HepG2 (cell line): ENCODE results near the gene NMT2. TPM values are rescaled to one million over a fixed set of nuclear protein-coding genes. Genes with fewer than 3 reads are reported as not detected.

Experiments
- ATAC-seq: fragments of 200-7000 bp; cut with Tn5 transposase; 3 replicates; pipeline ENCODE4 v1.9.1; 2020; ENCODE audit warnings: mild to moderate bottlenecking, moderate library complexity
- BruUV-seq: library from RNA; stranded (reverse); fragments of 400-500 nt; replicated peaks from 2 replicates; lab custom pipeline; 2021; lab: Mats Ljungman, UMichigan
- CTCF ChIA-PET: fragments of 300-600 bp; formaldehyde crosslinking; extraction: SDS; loops from one replicate; lab custom pipeline; 2021; ENCODE audit warnings: low total read pairs, inconsistent platforms, low intra/inter-chr PET ratio; lab: Yijun Ruan, JAX
- POLR2A ChIA-PET: fragments of 350-600 bp; sonication (Branson Sonifier 250); formaldehyde crosslinking; loops from one replicate; lab custom pipeline; 2020; ENCODE audit warnings: antibody characterized with exemption, inconsistent platforms; lab: Yijun Ruan, JAX
- DNase-seq: peaks from one replicate; pipeline ENCODE4 v3.0.0-alpha.2; 2015; ENCODE audit warnings: low spot score
- FAIRE-seq: peaks from 3 replicates; lab custom pipeline; 2011; peaks lifted over from hg19 to GRCh38; lab: Jason Lieb, UNC
- H2AFZ ChIP-seq: one replicate; pipeline ENCODE4 v1.6.1; 2011; ENCODE audit warnings: low read length, inconsistent platforms
- H3K27ac ChIP-seq: fragments of 300-600 bp; 3 replicates; pipeline ENCODE4 v1.8.0; 2011; ENCODE audit warnings: mixed run types, mild to moderate bottlenecking, mixed read lengths, low read length, inconsistent platforms; ENCODE audit not compliant: insufficient read depth; ENCODE audit errors: extremely low read length
- H3K27me3 ChIP-seq, 2 experiments: fragments of 200-600 bp in 1 of 2; 2 replicates in 1 of 2; 3 replicates in 1 of 2; pipeline versions ENCODE4 v1.6.0 to v1.8.0; 2011; ENCODE audit warnings: low read length in 2 of 2, mild to moderate bottlenecking in 2 of 2, moderate library complexity in 2 of 2, inconsistent platforms in 1 of 2; ENCODE audit not compliant: insufficient read depth in 2 of 2, control insufficient read depth in 1 of 2
- H3K36me3 ChIP-seq, 2 experiments: fragments of 200-600 bp in 1 of 2; replicated peaks in 1 of 2; 2 replicates in 1 of 2; 3 replicates in 1 of 2; pipeline versions ENCODE4 v1.5.1 to v1.8.0; 2011; ENCODE audit warnings: low read length in 2 of 2, inconsistent platforms in 1 of 2; ENCODE audit not compliant: insufficient read depth in 2 of 2, control insufficient read depth in 1 of 2
- H3K4me1 ChIP-seq: 2 replicates; pipeline ENCODE4 v1.5.1; 2012; ENCODE audit warnings: low read length, inconsistent platforms; ENCODE audit not compliant: insufficient read depth
- H3K4me2 ChIP-seq: 2 replicates; pipeline ENCODE4 v1.6.0; 2011; ENCODE audit warnings: low read depth, low read length, inconsistent platforms
- H3K4me3 ChIP-seq, 3 experiments: fragments of 200-600 bp in 1 of 3; sonication (generic), shearing (Covaris generic) in 1 of 3; replicated peaks in 1 of 3; 2 replicates each; pipeline ENCODE4 v1.5.1; 2011 to 2016; ENCODE audit warnings: low read length in 3 of 3, inconsistent platforms in 2 of 3, low read depth in 2 of 3, mild to moderate bottlenecking in 2 of 3, control low read depth in 1 of 3, mixed read lengths in 1 of 3; ENCODE audit not compliant: insufficient read depth in 1 of 3
- H3K79me2 ChIP-seq: one replicate; pipeline ENCODE4 v1.6.1; 2011; ENCODE audit warnings: low read length, inconsistent platforms; ENCODE audit not compliant: insufficient read depth
- H3K9ac ChIP-seq: 2 replicates; pipeline ENCODE4 v1.6.0; 2011; ENCODE audit warnings: mild to moderate bottlenecking, low read depth, low read length, inconsistent platforms; ENCODE audit not compliant: insufficient read depth
- H3K9me3 ChIP-seq: 2 replicates; pipeline ENCODE4 v1.5.1; 2012; ENCODE audit warnings: mild to moderate bottlenecking, low read length
- H4K20me1 ChIP-seq: 2 replicates; pipeline ENCODE4 v1.6.0; 2011; ENCODE audit warnings: inconsistent platforms, mild to moderate bottlenecking, low read length, moderate library complexity; ENCODE audit not compliant: insufficient read depth
- BRD4 ChIP-seq: sonication (generic); formaldehyde crosslinking; IDR thresholded peaks from 2 replicates; pipeline ENCODE4 v1.4.0; 2020; ENCODE audit warnings: missing genetic modification reagents
- CBX2 ChIP-seq, 2 experiments: fragments of 200-600 bp in 1 of 2; sonication (generic); formaldehyde crosslinking in 1 of 2; IDR thresholded peaks; 2 replicates each; pipeline versions ENCODE4 v1.7.0 to v1.8.1; 2018 to 2022; ENCODE audit warnings: low read depth in 2 of 2, low read length in 1 of 2, mild to moderate bottlenecking in 1 of 2, missing genetic modification reagents in 1 of 2
- ETS1 ChIP-seq: sonication (generic); formaldehyde crosslinking; IDR thresholded peaks from 2 replicates; pipeline ENCODE4 v1.4.0; 2020; ENCODE audit warnings: missing genetic modification reagents
- ETV5 ChIP-seq: IDR thresholded peaks from 2 replicates; pipeline ENCODE4 v1.6.1; 2018; ENCODE audit warnings: missing biosample characterization, missing genetic modification reagents, inconsistent platforms, borderline replicate concordance
- ZBED4 ChIP-seq: sonication (generic); formaldehyde crosslinking; IDR thresholded peaks from 2 replicates; pipeline ENCODE4 v1.4.0; 2020; ENCODE audit warnings: missing genetic modification reagents, borderline replicate concordance
- ZNF136 ChIP-seq: sonication (generic); formaldehyde crosslinking; IDR thresholded peaks from 2 replicates; pipeline ENCODE4 v1.8.1; 2022; ENCODE audit warnings: low read depth, mild to moderate bottlenecking, moderate library complexity, missing genetic modification reagents
- ZNF138 ChIP-seq: sonication (generic); formaldehyde crosslinking; IDR thresholded peaks from 2 replicates; pipeline ENCODE4 v1.5.0; 2020; ENCODE audit warnings: mild to moderate bottlenecking, low read depth, missing genetic modification reagents
- ZNF883 ChIP-seq: sonication (generic); formaldehyde crosslinking; IDR thresholded peaks from 2 replicates; pipeline ENCODE4 v1.5.1; 2020; ENCODE audit warnings: mild to moderate bottlenecking, missing genetic modification reagents; ENCODE audit errors: not compliant biosample characterization
- WGBS: methylation state at CpG from one replicate; pipeline ENCODE4 v1.1.6; 2017; ENCODE audit warnings: low lambda C conversion rate; 5-methylcytosine and 5-hydroxymethylcytosine counted together
- in situ Hi-C: cut with HindIII; loops from 2 replicates; pipeline ENCODE4 v1.10.0; 2017; ENCODE audit warnings: low pct_unique_long_range_greater_than_20kb; ENCODE audit not compliant: extremely low pct_ligation_motif_present
- intact Hi-C: fragments of 100-400 bp; cut with micrococcal nuclease; formaldehyde crosslinking; loops from one replicate; pipeline ENCODE4 v1.10.0; 2022; ENCODE audit not compliant: unreplicated experiment
- polyA plus RNA-seq, 8 experiments: library from polyadenylated mRNA; depleted of rRNA in 3 of 8; stranded (reverse) in 7 of 8; unstranded in 1 of 8; fragments of >200 nt; fragmentation: Illumina TruSeq in 4 of 8; extraction: Trizol in 4 of 8; gene quantifications; 2 replicates each; pipeline versions ENCODE4 v1.2.1 to v1.2.3, GENCODE V29; 2011 to 2016; ENCODE audit warnings: low read depth in 4 of 8, missing spikeins in 1 of 8, mixed read lengths in 1 of 8; ENCODE audit not compliant: insufficient read depth in 1 of 8
- total RNA-seq, 5 experiments: library from RNA; depleted of rRNA; stranded (reverse); fragments of >200 nt; fragmentation: Illumina TruSeq; extraction: Trizol; gene quantifications; 2 replicates each; pipeline ENCODE4 v1.2.3, GENCODE V29; 2016; ENCODE audit warnings: low read depth in 1 of 5

The NMT2 gene
- total and polyA plus RNA-seq, 2 of the 13 experiments (the other 11 are each of a cell fraction or from before 2014, with no cell fraction given) = 10.1 to 23.8 TPM

DNA sequence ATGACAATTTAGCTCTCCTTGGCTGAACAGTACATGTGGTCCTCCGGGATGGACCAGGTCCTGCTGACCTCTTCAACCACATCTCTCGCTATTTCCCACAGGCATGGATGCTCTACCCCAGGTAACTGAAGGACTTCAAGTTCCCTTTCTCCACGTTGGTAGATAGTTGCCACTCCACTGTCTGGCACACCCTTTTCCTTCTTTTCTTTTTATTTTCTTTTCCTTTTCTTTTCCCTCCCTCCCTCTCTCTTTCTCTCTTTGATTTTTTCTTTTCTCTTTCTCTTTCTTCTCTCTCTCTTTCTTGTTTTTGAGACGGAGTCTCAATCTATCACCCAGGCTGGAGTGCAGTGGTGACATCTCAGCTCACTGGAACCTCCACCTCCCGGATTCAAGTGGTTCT, 77.1 kb downstream of the NMT2 start:
- DNase-seq (no peak), FAIRE-seq (no peak), ATAC-seq (no peak)
- no peaks in the 10 kb centered on the region for H4K20me1 ChIP-seq
- H3K36me3 ChIP-seq = no peaks in the 10 kb centered on the region
- no peaks in the 10 kb centered on the region for H3K79me2 ChIP-seq
- no peak overlapping the region for H3K4me2 ChIP-seq
- no peak overlapping the region for H3K27ac ChIP-seq
- TF ChIP-seq ZNF883 (CRISPR knock-in tag) (no peak), ZNF138 (CRISPR knock-in tag) (no peak), ZNF136 (CRISPR knock-in tag) (no peak), ETV5 (CRISPR knock-in tag) (no peak), BRD4 (CRISPR knock-in tag) (no peak), ZBED4 (no peak), CBX2 (IDR thresholded peaks at IDR 0.05; ENCODE audit: low read depth, low read length) (no peak), CBX2 (CRISPR knock-in tag; IDR thresholded peaks at IDR 0.05; ENCODE audit: low read depth) (no peak), ETS1 (no peak)
- in situ Hi-C loops = no loop called here
- intact Hi-C loops = no loop called here
- ChIA-PET POLR2A (no interaction called here), CTCF (no interaction called here)
- H3K4me1 ChIP-seq = peaks cover 8% of the 10 kb centered on the region
- no peak overlapping the region for H3K4me3 ChIP-seq
- no peaks in the 10 kb centered on the region for H3K27me3 ChIP-seq
- no peaks in the 10 kb centered on the region for H3K9me3 ChIP-seq
- no TSS peak for BruUV-seq
- no peak overlapping the region for H2AFZ ChIP-seq
- WGBS = 55% methylated on average over 5 of the region's 5 CpGs
- H3K9ac ChIP-seq = no peak overlapping the region
